Measurements from ENCODE around the gene CHAF1B. TPM values are rescaled to one million over a fixed set of nuclear protein-coding genes. Genes with fewer than 3 reads are reported as not detected.

The CHAF1B gene
- total and polyA plus RNA-seq, 5 donors from 2014 or later: 1.4 to 10.0 (median 3.4) TPM

DNA sequence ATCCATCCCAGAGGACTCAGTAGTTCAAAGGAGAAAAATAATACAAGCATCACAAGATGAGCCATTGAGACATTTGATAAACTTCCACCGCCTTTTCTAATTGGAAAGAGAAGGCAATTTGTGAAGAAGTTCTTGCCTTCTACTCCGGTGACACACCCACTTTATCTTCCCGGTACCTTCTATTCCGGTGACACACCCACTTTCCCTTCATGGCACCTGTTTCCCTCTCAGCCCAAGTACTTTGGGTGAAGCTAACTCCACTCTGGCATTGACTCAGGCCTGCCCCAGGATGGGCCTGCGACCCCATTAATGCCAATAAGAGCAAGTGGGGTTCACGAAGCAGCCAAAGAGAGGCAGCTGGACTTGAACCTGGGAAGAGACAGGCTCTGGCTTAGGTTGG is 56.5 kb downstream of the CHAF1B start:
- H3K36me3 ChIP-seq (ENCODE audit: control insufficient read depth, insufficient read depth, low read length): no peaks in the 10 kb centered on the region
- no peak overlapping the region for H3K4me3 ChIP-seq (ENCODE audit: low read depth, low read length)
- H3K9me3 ChIP-seq (ENCODE audit: control insufficient read depth in 2 of 2, low read length in 2 of 2): no peaks in the 10 kb centered on the region
- ATAC-seq (ENCODE audit: low read depth in 2 of 2) (no peak), DNase-seq (no peak)
- Mint-ChIP-seq H3K27me3 (peaks cover 1% of the 10 kb centered on the region), H3K36me3 (no peaks in the 10 kb centered on the region), H3K4me1 (peaks cover 0 to 3% (median 0%) of the 10 kb centered on the region in 4 donors), H3K27ac (no peak overlapping the region), H3K4me3 (no peak overlapping the region), H3K9me3 (peaks cover 0 to 4% (median 0%) of the 10 kb centered on the region in 7 donors)
- H3K27ac ChIP-seq (ENCODE audit: insufficient read depth, low read length, poor library complexity, severe bottlenecking): no peak overlapping the region
- H3K27me3 ChIP-seq (ENCODE audit: control insufficient read depth, insufficient read depth, low read length): no peaks in the 10 kb centered on the region
- H3K4me1 ChIP-seq (ENCODE audit: control insufficient read depth, insufficient read depth, low read length, poor library complexity, severe bottlenecking): no peaks in the 10 kb centered on the region

DNA sequence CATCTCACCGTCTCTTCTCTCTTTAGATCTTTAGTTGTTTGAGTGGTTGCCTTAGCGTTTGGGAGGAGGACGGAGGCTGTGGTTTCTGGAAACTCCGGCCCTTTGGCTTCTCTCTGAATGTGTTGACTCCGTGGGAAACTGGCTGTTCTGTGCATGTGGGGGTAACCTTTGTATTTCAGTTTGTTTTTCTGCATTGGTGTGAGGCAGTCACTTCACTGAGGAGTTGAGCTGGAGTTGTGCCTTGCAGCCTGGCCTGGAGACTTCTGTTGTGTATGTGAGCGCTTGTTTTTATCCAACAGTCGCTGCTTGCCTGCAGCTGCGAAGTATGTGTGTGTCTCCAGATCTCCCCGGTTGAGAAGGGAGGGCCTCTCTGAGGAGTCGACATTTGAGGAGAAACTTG is 61.1 kb downstream of the CHAF1B start:
- H3K9me3 ChIP-seq (ENCODE audit: control insufficient read depth in 2 of 2, low read length in 2 of 2): no peaks in the 10 kb centered on the region
- ATAC-seq (ENCODE audit: low read depth in 2 of 2): no peak
- Mint-ChIP-seq H3K27ac (no peak overlapping the region), H3K4me3 (no peak overlapping the region), H3K9me3 (no peaks in the 10 kb centered on the region), H3K36me3 (no peaks in the 10 kb centered on the region), H3K4me1 (no peaks in the 10 kb centered on the region), H3K27me3 (peaks cover 9% of the 10 kb centered on the region)
- no peaks in the 10 kb centered on the region for H3K27me3 ChIP-seq (ENCODE audit: control insufficient read depth, insufficient read depth, low read length)
- no peak overlapping the region for H3K4me3 ChIP-seq (ENCODE audit: low read depth, low read length)
- H3K4me1 ChIP-seq (ENCODE audit: control insufficient read depth, insufficient read depth, low read length, poor library complexity, severe bottlenecking): no peaks in the 10 kb centered on the region
- no peak for DNase-seq
- H3K27ac ChIP-seq (ENCODE audit: insufficient read depth, low read length, poor library complexity, severe bottlenecking): no peak overlapping the region
- H3K36me3 ChIP-seq (ENCODE audit: control insufficient read depth, insufficient read depth, low read length): no peaks in the 10 kb centered on the region

- Histone ChIP-seq H3K27me3 (ENCODE audit: control insufficient read depth, insufficient read depth, low read length) (peaks cover 2% of the 10 kb centered on the region), H3K4me1 (ENCODE audit: control insufficient read depth, insufficient read depth, low read length, poor library complexity, severe bottlenecking) (no peaks in the 10 kb centered on the region), H3K36me3 (ENCODE audit: control insufficient read depth, insufficient read depth, low read length) (no peaks in the 10 kb centered on the region), H3K27ac (ENCODE audit: insufficient read depth, low read length, poor library complexity, severe bottlenecking) (no peak overlapping the region), H3K4me3 (ENCODE audit: low read depth, low read length) (no peak overlapping the region), H3K9me3 (ENCODE audit: control insufficient read depth in 2 of 2, low read length in 2 of 2) (no peaks in the 10 kb centered on the region)
- Mint-ChIP-seq H3K36me3 (no peaks in the 10 kb centered on the region), H3K27me3 (peaks cover 24% of the 10 kb centered on the region), H3K4me1 (no peaks in the 10 kb centered on the region), H3K4me3 (no peak overlapping the region), H3K9me3 (peaks cover 0 to 2% (median 0%) of the 10 kb centered on the region in 7 donors), H3K27ac (no peak overlapping the region)
- no peak for ATAC-seq (ENCODE audit: low read depth in 2 of 2)
- DNase-seq: no peak
These were observed 65.3 kb downstream of the CHAF1B start for GRCh38 chr21:36450511-36450910.

DNA sequence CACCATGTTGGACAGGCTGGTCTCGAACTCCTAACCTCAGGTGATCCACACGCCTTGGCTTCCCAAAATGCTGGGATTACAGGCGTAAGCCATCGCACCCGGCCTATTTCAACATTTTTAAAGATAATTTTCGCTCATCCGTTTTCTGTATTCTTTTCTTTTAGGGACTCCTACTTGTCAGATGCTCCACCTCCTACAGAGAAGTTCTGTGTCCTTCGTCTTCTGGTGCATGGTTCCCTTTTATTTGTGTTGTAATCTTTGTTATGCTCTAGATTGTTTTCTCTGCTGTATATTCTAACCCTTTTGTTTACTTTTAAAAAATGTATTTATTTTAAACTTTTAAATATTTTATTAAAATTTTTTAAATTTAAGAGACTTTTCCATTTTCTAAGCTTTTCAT is 66.3 kb downstream of the CHAF1B start:
- Histone ChIP-seq H3K9me3 (ENCODE audit: control insufficient read depth in 2 of 2, low read length in 2 of 2) (no peaks in the 10 kb centered on the region), H3K27me3 (ENCODE audit: control insufficient read depth, insufficient read depth, low read length) (peaks cover 2% of the 10 kb centered on the region), H3K27ac (ENCODE audit: insufficient read depth, low read length, poor library complexity, severe bottlenecking) (no peak overlapping the region), H3K4me3 (ENCODE audit: low read depth, low read length) (no peak overlapping the region), H3K36me3 (ENCODE audit: control insufficient read depth, insufficient read depth, low read length) (no peaks in the 10 kb centered on the region), H3K4me1 (ENCODE audit: control insufficient read depth, insufficient read depth, low read length, poor library complexity, severe bottlenecking) (no peaks in the 10 kb centered on the region)
- H3K9me3 Mint-ChIP-seq: peaks cover 0 to 2% (median 0%) of the 10 kb centered on the region in 7 donors
- no peak overlapping the region for H3K4me3 Mint-ChIP-seq
- ATAC-seq (ENCODE audit: low read depth in 2 of 2) (no peak), DNase-seq (no peak)
- peaks cover 32% of the 10 kb centered on the region for H3K27me3 Mint-ChIP-seq
- H3K4me1 Mint-ChIP-seq: no peaks in the 10 kb centered on the region
- no peak overlapping the region for H3K27ac Mint-ChIP-seq
- H3K36me3 Mint-ChIP-seq: no peaks in the 10 kb centered on the region

GRCh38 chr21:36452281-36452825 is 67.2 kb downstream of the CHAF1B start:
- no peak for ATAC-seq (ENCODE audit: low read depth in 2 of 2)

GRCh38 chr21:36454093-36454531 is 68.9 kb downstream of the CHAF1B start:
- DNase-seq: no peak
- H3K36me3 Mint-ChIP-seq: no peaks in the 10 kb centered on the region
- H3K9me3 Mint-ChIP-seq: peaks cover 0 to 2% (median 0%) of the 10 kb centered on the region in 7 donors
- H3K27ac ChIP-seq (ENCODE audit: insufficient read depth, low read length, poor library complexity, severe bottlenecking): no peak overlapping the region
- H3K4me1 Mint-ChIP-seq: no peaks in the 10 kb centered on the region
- no peaks in the 10 kb centered on the region for H3K36me3 ChIP-seq (ENCODE audit: control insufficient read depth, insufficient read depth, low read length)
- H3K9me3 ChIP-seq (ENCODE audit: control insufficient read depth in 2 of 2, low read length in 2 of 2): no peaks in the 10 kb centered on the region
- H3K27me3 Mint-ChIP-seq: peaks cover 28% of the 10 kb centered on the region
- H3K4me3 Mint-ChIP-seq: no peak overlapping the region
- H3K4me1 ChIP-seq (ENCODE audit: control insufficient read depth, insufficient read depth, low read length, poor library complexity, severe bottlenecking): no peaks in the 10 kb centered on the region
- no peak for ATAC-seq (ENCODE audit: low read depth in 2 of 2)
- peak overlapping the region in 2 of 3 donors; percentile 60 to 71 for H3K27ac Mint-ChIP-seq
- no peak overlapping the region for H3K4me3 ChIP-seq (ENCODE audit: low read depth, low read length)
- peaks cover 2% of the 10 kb centered on the region for H3K27me3 ChIP-seq (ENCODE audit: control insufficient read depth, insufficient read depth, low read length)

More at GRCh38 chr21:36452281-36452825, 67.2 kb downstream of the CHAF1B start:
- no peaks in the 10 kb centered on the region for H3K4me1 ChIP-seq (ENCODE audit: control insufficient read depth, insufficient read depth, low read length, poor library complexity, severe bottlenecking)
- H3K36me3 ChIP-seq (ENCODE audit: control insufficient read depth, insufficient read depth, low read length): no peaks in the 10 kb centered on the region
- H3K4me3 ChIP-seq (ENCODE audit: low read depth, low read length): no peak overlapping the region
- H3K27me3 ChIP-seq (ENCODE audit: control insufficient read depth, insufficient read depth, low read length): peaks cover 2% of the 10 kb centered on the region
- H3K27ac ChIP-seq (ENCODE audit: insufficient read depth, low read length, poor library complexity, severe bottlenecking): no peak overlapping the region
- H3K4me1 Mint-ChIP-seq: no peaks in the 10 kb centered on the region
- H3K9me3 ChIP-seq (ENCODE audit: control insufficient read depth in 2 of 2, low read length in 2 of 2): no peaks in the 10 kb centered on the region
- H3K27me3 Mint-ChIP-seq: peaks cover 28% of the 10 kb centered on the region
- H3K36me3 Mint-ChIP-seq: no peaks in the 10 kb centered on the region
- no peak for DNase-seq
- H3K27ac Mint-ChIP-seq: no peak overlapping the region
- H3K4me3 Mint-ChIP-seq: no peak overlapping the region
- H3K9me3 Mint-ChIP-seq: peaks cover 0 to 2% (median 0%) of the 10 kb centered on the region in 7 donors

DNA sequence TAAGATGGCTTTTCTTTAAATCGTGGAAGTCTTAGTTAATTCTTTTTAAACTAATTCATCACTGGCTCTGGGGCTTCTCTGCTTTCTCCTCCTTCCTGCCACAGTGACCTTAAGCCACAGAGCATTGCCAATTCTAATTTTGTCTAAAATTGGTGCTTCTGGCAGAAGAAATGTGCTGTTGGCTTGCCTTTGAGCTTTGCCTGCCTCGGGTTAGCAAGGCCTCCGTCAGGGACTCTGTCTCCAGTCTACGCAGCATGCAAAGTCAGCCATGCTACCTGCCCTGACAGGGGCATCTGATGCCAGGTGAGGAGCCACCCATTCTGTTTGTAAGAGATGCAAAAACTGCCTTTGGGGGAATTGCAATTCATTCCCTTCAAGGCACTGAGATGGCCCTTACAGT is 69.5 kb downstream of the CHAF1B start:
- ATAC-seq (ENCODE audit: low read depth in 2 of 2) (no peak), DNase-seq (no peak)
- Histone ChIP-seq H3K9me3 (ENCODE audit: control insufficient read depth in 2 of 2, low read length in 2 of 2) (no peaks in the 10 kb centered on the region), H3K27ac (ENCODE audit: insufficient read depth, low read length, poor library complexity, severe bottlenecking) (no peak overlapping the region), H3K36me3 (ENCODE audit: control insufficient read depth, insufficient read depth, low read length) (no peaks in the 10 kb centered on the region), H3K4me3 (ENCODE audit: low read depth, low read length) (no peak overlapping the region), H3K27me3 (ENCODE audit: control insufficient read depth, insufficient read depth, low read length) (peaks cover 2% of the 10 kb centered on the region), H3K4me1 (ENCODE audit: control insufficient read depth, insufficient read depth, low read length, poor library complexity, severe bottlenecking) (no peaks in the 10 kb centered on the region)
- peaks cover 0 to 2% (median 0%) of the 10 kb centered on the region in 7 donors for H3K9me3 Mint-ChIP-seq
- no peak overlapping the region for H3K4me3 Mint-ChIP-seq
- H3K27me3 Mint-ChIP-seq: peaks cover 25% of the 10 kb centered on the region
- no peaks in the 10 kb centered on the region for H3K4me1 Mint-ChIP-seq
- no peak overlapping the region for H3K27ac Mint-ChIP-seq
- H3K36me3 Mint-ChIP-seq: no peaks in the 10 kb centered on the region

- no peak for ATAC-seq (ENCODE audit: low read depth in 2 of 2)
- Mint-ChIP-seq H3K27ac (no peak overlapping the region), H3K27me3 (peaks cover 23% of the 10 kb centered on the region), H3K9me3 (peaks cover 0 to 2% (median 0%) of the 10 kb centered on the region in 7 donors), H3K4me1 (no peaks in the 10 kb centered on the region), H3K36me3 (no peaks in the 10 kb centered on the region), H3K4me3 (no peak overlapping the region)
- Histone ChIP-seq H3K36me3 (ENCODE audit: control insufficient read depth, insufficient read depth, low read length) (no peaks in the 10 kb centered on the region), H3K9me3 (ENCODE audit: control insufficient read depth in 2 of 2, low read length in 2 of 2) (no peaks in the 10 kb centered on the region), H3K27ac (ENCODE audit: insufficient read depth, low read length, poor library complexity, severe bottlenecking) (no peak overlapping the region), H3K4me1 (ENCODE audit: control insufficient read depth, insufficient read depth, low read length, poor library complexity, severe bottlenecking) (no peaks in the 10 kb centered on the region), H3K27me3 (ENCODE audit: control insufficient read depth, insufficient read depth, low read length) (peaks cover 2% of the 10 kb centered on the region), H3K4me3 (ENCODE audit: low read depth, low read length) (no peak overlapping the region)
- no peak for DNase-seq
These were observed 71.7 kb downstream of the CHAF1B start for GRCh38 chr21:36456729-36457414.
